H9 (cell line): ENCODE measurements around the gene SETD1A. TPM values are rescaled to one million over a fixed set of nuclear protein-coding genes. Genes with fewer than 3 reads are reported as not detected.

Source experiments
- DNase-seq: peaks from one replicate; pipeline ENCODE4 v3.0.0-alpha.2; 2017
- H2AFZ ChIP-seq: one replicate; pipeline ENCODE4 v1.6.1; 2013; ENCODE audit warnings: mild to moderate bottlenecking, low read length, control low read depth, moderate library complexity
- H2AK5ac ChIP-seq: 2 replicates; pipeline ENCODE4 v1.6.1; 2013; ENCODE audit warnings: low read length, control low read depth, mixed read lengths; ENCODE audit not compliant: insufficient read length
- H2BK120ac ChIP-seq: one replicate; pipeline ENCODE4 v1.6.1; 2013; ENCODE audit warnings: low read depth, mild to moderate bottlenecking, low read length, control low read depth, inconsistent platforms; ENCODE audit not compliant: poor library complexity, severe bottlenecking
- H2BK12ac ChIP-seq: 2 replicates; pipeline ENCODE4 v1.6.1; 2013; ENCODE audit warnings: low read length, control low read depth, mixed read lengths, low read depth; ENCODE audit not compliant: insufficient read length
- H2BK15ac ChIP-seq: 2 replicates; pipeline ENCODE4 v1.6.1; 2013; ENCODE audit warnings: low read depth, low read length, control low read depth
- H2BK20ac ChIP-seq: one replicate; pipeline ENCODE4 v1.6.1; 2013; ENCODE audit warnings: low read depth, mild to moderate bottlenecking, low read length, control low read depth, inconsistent platforms; ENCODE audit not compliant: poor library complexity, severe bottlenecking
- H2BK5ac ChIP-seq: 2 replicates; pipeline ENCODE4 v1.6.1; 2013; ENCODE audit warnings: low read length, control low read depth, mixed read lengths; ENCODE audit not compliant: insufficient read length
- H3K14ac ChIP-seq: 2 replicates; pipeline ENCODE4 v1.6.1; 2013; ENCODE audit warnings: low read length, control low read depth; ENCODE audit not compliant: insufficient read depth
- H3K18ac ChIP-seq: 2 replicates; pipeline ENCODE4 v1.6.1; 2013; ENCODE audit warnings: low read depth, mild to moderate bottlenecking, mixed read lengths, low read length, control low read depth; ENCODE audit not compliant: insufficient read length
- H3K23ac ChIP-seq: 2 replicates; pipeline ENCODE4 v1.6.1; 2013; ENCODE audit warnings: low read length, control low read depth, mixed read lengths, low read depth; ENCODE audit not compliant: insufficient read length
- H3K23me2 ChIP-seq: 2 replicates; pipeline ENCODE4 v1.6.1; 2013; ENCODE audit warnings: low read depth, mild to moderate bottlenecking, mixed read lengths, low read length, control low read depth; ENCODE audit not compliant: insufficient read length, poor library complexity, severe bottlenecking
- H3K27ac ChIP-seq: 2 replicates; pipeline ENCODE4 v1.5.1; 2013; ENCODE audit warnings: low read length, control low read depth, mixed read lengths, low read depth; ENCODE audit not compliant: insufficient read length
- H3K27me3 ChIP-seq: 2 replicates; pipeline ENCODE4 v1.6.1; 2013; ENCODE audit warnings: low read length, control low read depth, inconsistent platforms; ENCODE audit not compliant: insufficient read depth
- H3K4ac ChIP-seq: 2 replicates; pipeline ENCODE4 v1.6.1; 2013; ENCODE audit warnings: low read depth, mild to moderate bottlenecking, control low read depth, inconsistent platforms, low read length, moderate library complexity
- H3K4me1 ChIP-seq: 2 replicates; pipeline ENCODE4 v1.6.1; 2013; ENCODE audit warnings: low read length, control low read depth, inconsistent platforms; ENCODE audit not compliant: insufficient read depth
- H3K4me2 ChIP-seq: 2 replicates; pipeline ENCODE4 v1.6.1; 2013; ENCODE audit warnings: low read length, control low read depth, mixed read lengths; ENCODE audit not compliant: insufficient read length, insufficient read depth
- H3K56ac ChIP-seq: 2 replicates; pipeline ENCODE4 v1.6.1; 2013; ENCODE audit warnings: low read depth, mild to moderate bottlenecking, mixed read lengths, low read length, control low read depth; ENCODE audit not compliant: insufficient read length
- H3K79me1 ChIP-seq: 2 replicates; pipeline ENCODE4 v1.6.1; 2013; ENCODE audit warnings: low read depth, mild to moderate bottlenecking, moderate library complexity, low read length, control low read depth, inconsistent platforms; ENCODE audit not compliant: insufficient read depth, poor library complexity, severe bottlenecking
- H3K79me2 ChIP-seq: 2 replicates; pipeline ENCODE4 v1.6.1; 2013; ENCODE audit warnings: low read length, control low read depth, inconsistent platforms; ENCODE audit not compliant: insufficient read depth
- H3K9ac ChIP-seq: 2 replicates; pipeline ENCODE4 v1.6.1; 2013; ENCODE audit warnings: low read length, control low read depth, mixed read lengths; ENCODE audit not compliant: insufficient read length; ENCODE audit errors: extremely low read depth
- H3K9me3 ChIP-seq: one replicate; pipeline ENCODE4 v1.6.1; 2013; ENCODE audit warnings: low read depth, low read length, inconsistent platforms; ENCODE audit not compliant: control insufficient read depth
- H3T11ph ChIP-seq: one replicate; pipeline ENCODE4 v1.6.1; 2013; ENCODE audit warnings: mild to moderate bottlenecking, low read length, control low read depth, inconsistent platforms
- H4K20me1 ChIP-seq: one replicate; pipeline ENCODE4 v1.6.1; 2013; ENCODE audit not compliant: control insufficient read depth, insufficient read length, insufficient read depth
- H4K5ac ChIP-seq: 2 replicates; pipeline ENCODE4 v1.6.1; 2013; ENCODE audit warnings: low read depth, mild to moderate bottlenecking, mixed read lengths, low read length, control low read depth; ENCODE audit not compliant: insufficient read length
- H4K8ac ChIP-seq: replicated peaks from 2 replicates; pipeline ENCODE4 v1.6.1; 2013; ENCODE audit warnings: low read length, control low read depth, mixed read lengths, low read depth; ENCODE audit not compliant: insufficient read length
- H4K91ac ChIP-seq: 2 replicates; pipeline ENCODE4 v1.6.1; 2013; ENCODE audit warnings: low read depth, mild to moderate bottlenecking, moderate library complexity, mixed read lengths, low read length, control low read depth; ENCODE audit not compliant: insufficient read length
- H3K27ac Mint-ChIP-seq, 3 experiments: 2 replicates in 2 of 3; 3 replicates in 1 of 3; pipeline ENCODE4 v1.8.0; 2020 to 2021; ENCODE audit warnings: mixed read lengths in 3 of 3, mild to moderate bottlenecking in 1 of 3, moderate library complexity in 1 of 3
- H3K27me3 Mint-ChIP-seq: 2 replicates; pipeline ENCODE4 v1.8.0; 2021; ENCODE audit warnings: low read depth, mild to moderate bottlenecking, moderate library complexity, mixed read lengths
- H3K36me3 Mint-ChIP-seq, 3 experiments: 2 replicates in 2 of 3; 3 replicates in 1 of 3; pipeline ENCODE4 v1.8.0; 2020 to 2021; ENCODE audit warnings: low read depth in 3 of 3, mixed read lengths in 3 of 3; ENCODE audit not compliant: insufficient read depth in 1 of 3
- H3K4me1 Mint-ChIP-seq, 2 experiments: 2 replicates each; pipeline ENCODE4 v1.8.0; 2020; ENCODE audit warnings: mixed read lengths in 2 of 2
- H3K4me3 Mint-ChIP-seq, 2 experiments: 2 replicates in 1 of 2; 3 replicates in 1 of 2; pipeline ENCODE4 v1.8.0; 2020 to 2021; ENCODE audit warnings: mild to moderate bottlenecking in 2 of 2, mixed read lengths in 2 of 2, moderate library complexity in 1 of 2
- H3K9me3 Mint-ChIP-seq, 2 experiments: 2 replicates in 1 of 2; 3 replicates in 1 of 2; pipeline ENCODE4 v1.8.0; 2020; ENCODE audit warnings: mild to moderate bottlenecking in 2 of 2, mixed read lengths in 2 of 2, moderate library complexity in 1 of 2
- CTCF ChIP-seq: fragments of 200-600 bp; sonication (generic); conservative IDR thresholded peaks from 3 replicates; pipeline ENCODE4 v1.8.0; 2021; ENCODE audit warnings: antibody characterized with exemption, mild to moderate bottlenecking
- WGBS: extraction: QIAGEN DNeasy Blood & Tissue Kit; methylation state at CpG from one replicate; pipeline ENCODE4 v1.1.7; 2013; ENCODE audit warnings: missing lambda C conversion rate, low lambda C conversion rate, mixed read lengths; ENCODE audit not compliant: insufficient read length; ENCODE audit errors: extremely low coverage; 5-methylcytosine and 5-hydroxymethylcytosine counted together
- total RNA-seq: library from RNA; stranded (reverse); gene quantifications from 2 replicates; pipeline ENCODE4 v1.2.1, GENCODE V29; 2021

The SETD1A gene
- total RNA-seq, 1 experiment from 2014 or later: 36.9 TPM

GRCh38 chr16:30953111-30953510 is 4.4 kb upstream of the SETD1A start:
- no peaks in the 10 kb centered on the region for H3K4me1 ChIP-seq
- H3K27ac Mint-ChIP-seq: no peak overlapping the region; a peak in 1 of 7 replicates

More at GRCh38 chr16:30953111-30953510, 4.4 kb upstream of the SETD1A start:
- WGBS: no CpG with 5 or more reads among the region's 9 CpGs
- no peak overlapping the region for H3K23ac ChIP-seq
- H3K23me2 ChIP-seq: peaks cover 9% of the 10 kb centered on the region
- H4K20me1 ChIP-seq: no peaks in the 10 kb centered on the region
- no peak overlapping the region for H2BK15ac ChIP-seq
- no peaks in the 10 kb centered on the region for H3K9me3 ChIP-seq
- no peak overlapping the region for H2AFZ ChIP-seq
- H3K27ac ChIP-seq: no peak overlapping the region
- no peaks in the 10 kb centered on the region for H3K79me1 ChIP-seq
- no peak for TF ChIP-seq CTCF
- no peak overlapping the region for H3K14ac ChIP-seq
- no peak overlapping the region for H2BK20ac ChIP-seq
- H4K5ac ChIP-seq: no peak overlapping the region
- no peak overlapping the region for H4K8ac ChIP-seq
- no peak overlapping the region for H2BK12ac ChIP-seq
- H3K4ac ChIP-seq: no peak overlapping the region
- Mint-ChIP-seq H3K4me1 (peaks cover 14 to 17% of the 10 kb centered on the region in 2 experiments), H3K36me3 (no peaks in the 10 kb centered on the region; a peak in 1 of 7 replicates), H3K4me3 (no peak overlapping the region), H3K9me3 (no peaks in the 10 kb centered on the region), H3K27me3 (peaks cover 4% of the 10 kb centered on the region; the same call in 1 of the 2 replicates)
- H3K4me2 ChIP-seq: no peak overlapping the region
- H3K18ac ChIP-seq: no peak overlapping the region
- DNase-seq: no peak
- H2AK5ac ChIP-seq: no peak overlapping the region
- H3K9ac ChIP-seq: no peak overlapping the region
- no peak overlapping the region for H2BK5ac ChIP-seq
- H4K91ac ChIP-seq: no peak overlapping the region
- no peaks in the 10 kb centered on the region for H3K27me3 ChIP-seq
- no peak overlapping the region for H3K56ac ChIP-seq
- no peak overlapping the region for H3T11ph ChIP-seq
- H2BK120ac ChIP-seq: no peak overlapping the region
- H3K79me2 ChIP-seq: no peaks in the 10 kb centered on the region
